ENCODE results near the gene NLRP7. TPM values are rescaled to one million over a fixed set of nuclear protein-coding genes. Genes with fewer than 3 reads are reported as not detected.
"Not testable (repeated sequence)": the region's sequence is repeated elsewhere in the genome, so short reads cannot be mapped to it uniquely, and the experiment has no call there.

The NLRP7 gene
- total and polyA plus RNA-seq, 2 donors (not counting 1 experiment from before 2014, with no cell fraction given) = 0.07 to 0.13 TPM

GRCh38 chr19:54952591-54953344, 5.4 kb upstream of the NLRP7 start:
- intact Hi-C loops (cut with micrococcal nuclease) = no loop called here
- no peak overlapping the region for H3K27ac ChIP-seq (ENCODE audit: low read length in 2 of 2)
- DNase-seq (no peak), ATAC-seq (ENCODE audit: low read depth) (no peak)
- no peaks in the 10 kb centered on the region for H4K20me1 ChIP-seq (ENCODE audit: control insufficient read depth, insufficient read depth, low read length, poor library complexity, severe bottlenecking)
- Mint-ChIP-seq H3K27ac (no peak overlapping the region), H3K27me3 (peaks cover 4% of the 10 kb centered on the region), H3K9me3 (ENCODE audit: insufficient read depth) (no peaks in the 10 kb centered on the region), H3K4me3 (no peak overlapping the region), H3K4me1 (peaks cover 17% of the 10 kb centered on the region)
- WGBS (ENCODE audit: insufficient coverage) = 82% methylated on average over 16 of the region's 23 CpGs
- H3K9me3 ChIP-seq (ENCODE audit: control extremely low read depth in 1 of 3, control insufficient read depth in 2 of 3, insufficient read depth in 1 of 3, low read length in 2 of 3) = peaks cover 0 to 5% (median 0%) of the 10 kb centered on the region in 3 donors
- no peaks in the 10 kb centered on the region for H3K79me2 ChIP-seq (ENCODE audit: control insufficient read depth, insufficient read depth, low read length)
- POLR2A ChIA-PET = no interaction called here
- peaks cover 13 to 18% of the 10 kb centered on the region in 2 donors for H3K4me1 ChIP-seq (ENCODE audit: control insufficient read depth in 2 of 2, insufficient read depth in 2 of 2, low read length in 2 of 2)
- H3K36me3 ChIP-seq (replicated peaks in 1 of 2; ENCODE audit: control extremely low read depth in 1 of 2, control insufficient read depth in 1 of 2, extremely low read depth in 1 of 2, insufficient read depth in 2 of 2, low read length in 1 of 2) = no peaks in the 10 kb centered on the region
- CTCF ChIA-PET = no interaction called here
- no peak overlapping the region for H3K4me2 ChIP-seq (replicated peaks; ENCODE audit: low read depth, low read length, poor library complexity, severe bottlenecking)
- H3K27me3 ChIP-seq (replicated peaks in 1 of 4; ENCODE audit: control extremely low read depth in 1 of 4, control insufficient read depth in 3 of 4, insufficient read depth in 4 of 4, low read length in 3 of 4) = peaks cover 0 to 5% (median 0%) of the 10 kb centered on the region in 4 experiments
- no peak overlapping the region for H2AFZ ChIP-seq (ENCODE audit: insufficient read depth, low read depth, low read length, poor library complexity, severe bottlenecking)
- TF ChIP-seq EZH2 (IDR thresholded peaks at IDR 0.05; ENCODE audit: borderline replicate concordance, insufficient read depth, low read depth, low read length, poor library complexity, severe bottlenecking) = no peak
- no peak for TF ChIP-seq CTCF (IDR thresholded peaks at IDR 0.05)
- no peak overlapping the region for H3K9ac ChIP-seq (ENCODE audit: low read length)
- H3K4me3 ChIP-seq (ENCODE audit: control extremely low read depth in 1 of 5, extremely low read depth in 1 of 5, insufficient read depth in 1 of 5, low read depth in 2 of 5, low read length in 4 of 5) = no peak overlapping the region

GRCh38 chr19:54950580-54950979, 3.2 kb upstream of the NLRP7 start:
- H3K4me2 ChIP-seq (replicated peaks; ENCODE audit: low read depth, low read length, poor library complexity, severe bottlenecking); CTCF ChIA-PET; H3K27me3 ChIP-seq (replicated peaks in 1 of 4; ENCODE audit: control extremely low read depth in 1 of 4, control insufficient read depth in 3 of 4, insufficient read depth in 4 of 4, low read length in 3 of 4); H3K79me2 ChIP-seq (ENCODE audit: control insufficient read depth, insufficient read depth, low read length); H3K9ac ChIP-seq (ENCODE audit: low read length); H4K20me1 ChIP-seq (ENCODE audit: control insufficient read depth, insufficient read depth, low read length, poor library complexity, severe bottlenecking); H3K36me3 ChIP-seq (replicated peaks in 1 of 2; ENCODE audit: control extremely low read depth in 1 of 2, control insufficient read depth in 1 of 2, extremely low read depth in 1 of 2, insufficient read depth in 2 of 2, low read length in 1 of 2); intact Hi-C loops (cut with micrococcal nuclease); H2AFZ ChIP-seq (ENCODE audit: insufficient read depth, low read depth, low read length, poor library complexity, severe bottlenecking); H3K4me3 ChIP-seq (ENCODE audit: control extremely low read depth in 1 of 5, extremely low read depth in 1 of 5, insufficient read depth in 1 of 5, low read depth in 2 of 5, low read length in 4 of 5); H3K27me3 Mint-ChIP-seq; H3K4me3 Mint-ChIP-seq; H3K27ac ChIP-seq (ENCODE audit: low read length in 2 of 2); H3K27ac Mint-ChIP-seq; H3K9me3 ChIP-seq (ENCODE audit: control extremely low read depth in 1 of 3, control insufficient read depth in 2 of 3, insufficient read depth in 1 of 3, low read length in 2 of 3); DNase-seq; ATAC-seq (ENCODE audit: low read depth); POLR2A ChIA-PET; H3K9me3 Mint-ChIP-seq (ENCODE audit: insufficient read depth): not testable (repeated sequence)
- peaks cover 17% of the 10 kb centered on the region for H3K4me1 Mint-ChIP-seq
- WGBS (ENCODE audit: insufficient coverage) = 3% methylated on average over 6 of the region's 10 CpGs
- peaks cover 13 to 18% of the 10 kb centered on the region in 2 donors for H3K4me1 ChIP-seq (ENCODE audit: control insufficient read depth in 2 of 2, insufficient read depth in 2 of 2, low read length in 2 of 2)
